DOHH2 (cell line): ENCODE results near the gene TRIM46.
"Not testable (repeated sequence)": the region's sequence is repeated elsewhere in the genome, so short reads cannot be mapped to it uniquely, and the experiment has no call there.

ENCODE experiments used
- EZH2phosphoT487 ChIP-seq: fragments of 200-600 bp; sonication (generic); IDR thresholded peaks from 2 replicates; pipeline ENCODE4 v1.6.1; 2017; ENCODE audit warnings: borderline replicate concordance, mild to moderate bottlenecking, antibody characterized with exemption, low read length, moderate library complexity, mixed read lengths
- TF ChIP-seq, protein P1 (sequence below): fragments of 200-600 bp; sonication (generic); IDR thresholded peaks from one replicate; pipeline ENCODE4 v1.5.1; 2014; ENCODE audit warnings: antibody characterized with exemption, mild to moderate bottlenecking, low read depth, low read length; ENCODE audit not compliant: poor library complexity, severe bottlenecking

GRCh38 chr1:155231302-155231701, 57.7 kb downstream of the TRIM46 start:
- TF ChIP-seq, protein P1, sequence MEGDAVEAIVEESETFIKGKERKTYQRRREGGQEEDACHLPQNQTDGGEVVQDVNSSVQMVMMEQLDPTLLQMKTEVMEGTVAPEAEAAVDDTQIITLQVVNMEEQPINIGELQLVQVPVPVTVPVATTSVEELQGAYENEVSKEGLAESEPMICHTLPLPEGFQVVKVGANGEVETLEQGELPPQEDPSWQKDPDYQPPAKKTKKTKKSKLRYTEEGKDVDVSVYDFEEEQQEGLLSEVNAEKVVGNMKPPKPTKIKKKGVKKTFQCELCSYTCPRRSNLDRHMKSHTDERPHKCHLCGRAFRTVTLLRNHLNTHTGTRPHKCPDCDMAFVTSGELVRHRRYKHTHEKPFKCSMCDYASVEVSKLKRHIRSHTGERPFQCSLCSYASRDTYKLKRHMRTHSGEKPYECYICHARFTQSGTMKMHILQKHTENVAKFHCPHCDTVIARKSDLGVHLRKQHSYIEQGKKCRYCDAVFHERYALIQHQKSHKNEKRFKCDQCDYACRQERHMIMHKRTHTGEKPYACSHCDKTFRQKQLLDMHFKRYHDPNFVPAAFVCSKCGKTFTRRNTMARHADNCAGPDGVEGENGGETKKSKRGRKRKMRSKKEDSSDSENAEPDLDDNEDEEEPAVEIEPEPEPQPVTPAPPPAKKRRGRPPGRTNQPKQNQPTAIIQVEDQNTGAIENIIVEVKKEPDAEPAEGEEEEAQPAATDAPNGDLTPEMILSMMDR: not testable (repeated sequence)
- TF ChIP-seq EZH2phosphoT487: not testable (repeated sequence)
